GM21390 (cell line): Measurements from ENCODE around the gene CCDC63.
A peak's percentile ranks its signal among the peaks of the same experiment; 100 is the strongest.

Experiments
- ATAC-seq: cut with Tn5 transposase; IDR thresholded peaks from one replicate; pipeline ENCODE4 v1.9.1; 2021; ENCODE audit not compliant: unreplicated experiment

Gene CCDC63

DNA sequence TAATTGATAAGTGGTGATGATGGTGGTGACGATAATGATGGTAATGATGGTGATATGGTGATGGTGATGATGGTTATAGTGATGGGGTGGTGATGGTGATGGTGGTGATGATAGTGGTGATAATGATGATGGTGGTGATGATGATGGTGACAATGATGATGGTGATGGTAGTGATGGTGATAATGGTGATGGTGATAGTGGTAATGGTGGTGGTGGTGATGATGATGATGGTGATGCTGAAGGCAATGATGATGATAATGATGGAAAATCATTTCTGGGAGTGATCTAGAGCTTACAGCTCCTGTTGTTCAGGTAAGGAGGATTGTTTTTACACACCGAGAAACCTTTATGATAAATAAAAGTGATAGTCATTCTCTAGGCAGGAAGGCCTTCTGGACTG lies 33.9 kb downstream of the CCDC63 start:
- no peak for ATAC-seq

GRCh38 chr12:110883251-110883650 lies 36.5 kb downstream of the CCDC63 start:
- no peak for ATAC-seq

- no peak for ATAC-seq
Measured at GRCh38 chr12:110885152-110885840, 38.5 kb downstream of the CCDC63 start.

GRCh38 chr12:110888256-110888991 lies 41.6 kb downstream of the CCDC63 start:
- ATAC-seq: peak; percentile 16

DNA sequence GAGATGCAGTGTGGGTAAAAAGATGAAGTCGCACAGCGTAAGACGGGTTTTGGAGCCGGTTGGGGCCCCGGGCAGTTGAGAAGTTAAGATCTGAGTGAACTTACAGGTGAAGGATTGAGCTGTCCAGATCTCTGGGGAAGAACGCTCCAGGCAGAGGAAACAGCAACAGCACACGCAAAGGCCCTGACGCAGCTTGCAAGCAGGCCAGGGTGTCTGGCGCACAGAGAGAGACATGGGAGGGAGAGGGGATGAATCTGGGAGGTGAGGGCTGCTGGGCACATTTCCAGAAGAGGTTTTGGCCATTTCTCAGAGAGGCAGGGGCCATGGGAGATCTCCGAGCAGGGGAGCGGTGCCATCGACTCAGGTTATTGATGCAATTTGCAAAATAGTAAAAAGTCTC lies 42.6 kb downstream of the CCDC63 start:
- no peak for ATAC-seq

DNA sequence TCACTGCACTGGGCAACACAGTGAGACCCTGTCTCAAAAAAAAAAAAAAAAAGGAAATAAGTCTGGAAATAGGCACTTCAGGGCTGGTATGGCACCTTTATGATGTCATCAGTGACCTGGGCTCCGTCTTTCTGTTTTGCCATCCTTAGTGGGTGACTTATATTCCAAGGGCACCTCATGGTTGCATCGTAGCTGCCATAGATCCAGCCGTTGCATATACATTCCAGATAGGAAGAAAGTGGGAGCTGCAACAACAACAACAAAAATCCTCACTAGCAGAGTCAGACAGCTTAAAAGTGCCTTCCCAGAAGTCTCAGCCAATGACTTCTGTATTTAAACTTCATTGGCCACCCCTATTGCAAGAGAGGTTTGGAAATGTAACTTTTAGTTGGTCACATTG lies 47.2 kb downstream of the CCDC63 start:
- ATAC-seq: no peak

DNA sequence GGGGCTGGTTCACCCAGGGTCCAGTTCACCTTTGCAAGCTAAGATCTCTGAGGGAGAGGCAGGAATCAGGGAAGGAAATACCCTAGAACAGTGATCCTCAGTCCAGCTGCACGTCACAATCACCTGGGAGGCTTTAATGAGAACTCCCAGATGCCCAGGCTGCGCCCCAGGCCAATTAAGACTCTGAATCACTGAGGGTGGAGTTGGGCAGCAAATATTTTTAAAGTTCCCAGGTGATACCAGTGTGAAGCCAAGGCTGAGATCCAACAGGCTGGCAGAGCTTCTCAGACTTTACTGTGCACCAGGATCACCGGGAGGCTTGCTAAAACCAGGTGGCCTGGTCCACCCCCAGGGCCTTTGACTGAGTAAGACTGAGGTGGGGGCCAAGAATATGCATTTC lies 49.8 kb downstream of the CCDC63 start:
- ATAC-seq: no peak

DNA sequence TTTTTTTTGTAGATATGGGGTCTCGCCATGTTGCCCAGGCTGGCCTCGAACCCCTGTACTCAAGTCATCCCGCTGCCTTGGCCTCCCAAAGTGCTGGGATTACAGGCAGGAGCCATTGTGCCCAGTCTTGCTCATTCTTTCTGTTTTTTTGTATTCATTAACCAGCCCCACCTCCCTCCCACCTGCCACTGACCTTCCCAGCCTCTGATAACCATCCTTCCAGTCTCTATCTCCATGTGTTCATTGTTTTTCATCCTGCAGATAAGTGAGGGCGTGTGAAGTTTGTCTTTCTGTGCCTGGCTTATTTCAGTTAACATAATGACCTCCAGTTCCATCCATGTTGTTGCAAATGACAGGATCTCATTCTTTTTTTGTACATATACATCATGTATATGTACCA lies 54.6 kb downstream of the CCDC63 start:
- no peak for ATAC-seq

DNA sequence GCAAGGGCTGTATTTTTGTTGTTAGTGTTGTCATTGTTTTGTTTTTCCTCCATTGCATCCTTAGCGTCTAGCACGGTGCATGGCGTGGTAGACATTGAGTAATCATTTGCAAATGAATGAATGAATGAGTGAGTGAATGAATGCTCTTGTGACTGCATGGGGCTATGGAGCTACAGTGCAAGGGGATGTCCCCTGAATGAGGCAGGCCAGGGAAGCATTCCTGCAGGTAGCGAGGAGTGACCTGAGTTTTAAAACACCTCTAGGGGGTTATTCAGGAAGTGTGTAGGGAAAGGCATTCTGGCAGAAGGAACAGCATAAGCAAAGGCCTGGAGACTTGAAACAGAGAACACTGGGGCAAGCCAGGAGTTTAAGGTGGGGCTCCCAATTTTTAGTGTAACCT lies 56.7 kb downstream of the CCDC63 start:
- no peak for ATAC-seq

GRCh38 chr12:110906083-110906482 lies 59.3 kb downstream of the CCDC63 start:
- ATAC-seq: no peak

GRCh38 chr12:110906516-110906915 lies 59.7 kb downstream of the CCDC63 start:
- no peak for ATAC-seq

DNA sequence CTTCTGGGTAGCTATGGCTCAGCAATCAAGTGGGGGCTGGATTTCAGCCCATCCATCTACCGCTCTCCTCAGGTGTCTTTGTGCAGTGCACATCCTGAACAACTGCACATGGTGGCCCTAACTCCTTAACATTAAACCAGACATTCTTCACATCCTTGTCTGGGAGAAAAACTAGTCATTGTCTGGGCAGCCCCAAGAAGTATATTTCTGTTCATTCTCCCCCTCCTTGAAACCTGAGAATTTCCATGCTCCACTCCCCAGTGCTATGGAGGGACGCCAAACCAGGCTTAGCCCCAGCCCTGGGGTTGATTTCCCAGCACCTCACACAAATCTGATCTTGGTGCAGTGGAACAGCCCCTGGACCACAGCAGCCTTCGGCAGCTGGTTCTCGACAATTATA lies 60.2 kb downstream of the CCDC63 start:
- no peak for ATAC-seq

- ATAC-seq: no peak
Measured at GRCh38 chr12:110907583-110907982, 60.8 kb downstream of the CCDC63 start.

GRCh38 chr12:110908377-110909152 lies 61.8 kb downstream of the CCDC63 start:
- no peak for ATAC-seq

GRCh38 chr12:110912263-110912662 lies 65.5 kb downstream of the CCDC63 start:
- ATAC-seq: no peak

DNA sequence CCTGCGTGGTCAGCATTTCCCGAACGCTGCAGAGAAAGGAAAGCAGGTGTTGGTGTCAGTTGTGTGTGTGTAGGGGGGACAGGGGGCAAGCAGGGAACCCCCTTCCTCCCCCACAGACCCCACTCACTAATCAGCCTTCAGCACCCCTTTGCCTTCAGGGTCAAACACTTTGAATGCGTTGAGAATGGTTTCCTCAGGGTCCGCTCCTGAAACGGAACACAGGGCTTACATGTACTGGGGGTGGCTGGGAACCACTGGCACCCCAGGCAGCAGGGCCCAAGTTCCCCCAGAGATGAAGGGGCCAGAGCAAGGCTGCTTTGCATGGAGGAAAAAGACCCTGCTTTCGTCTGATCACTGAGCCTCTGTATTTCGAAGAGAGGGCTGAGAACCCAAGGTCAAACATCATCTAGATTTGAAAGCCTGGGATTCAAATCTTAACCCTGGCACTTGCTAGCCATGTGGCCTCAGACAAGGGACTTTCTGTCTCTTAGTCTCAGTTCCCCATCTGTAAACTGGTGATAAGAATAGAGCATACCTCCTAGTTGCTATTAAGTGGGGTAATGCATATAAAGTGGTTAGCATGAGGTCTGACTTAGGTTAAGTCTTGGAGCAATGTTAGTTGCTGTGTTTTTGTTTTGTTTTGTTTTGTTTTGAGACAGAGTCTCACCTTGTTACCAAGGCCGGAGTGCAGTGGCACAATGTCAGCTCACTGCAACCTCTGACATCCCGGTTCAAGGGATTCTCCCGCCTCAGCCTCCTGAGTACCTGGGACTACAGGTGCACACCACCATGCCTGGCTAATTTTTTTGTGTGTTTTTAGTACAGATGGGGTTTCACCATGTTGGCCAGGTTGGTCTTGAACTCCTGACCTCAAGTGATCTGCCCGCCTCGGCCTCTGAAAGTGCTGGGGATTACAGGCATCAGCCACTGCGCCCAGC lies 66.6 kb downstream of the CCDC63 start:
- peak; percentile 98 for ATAC-seq

- ATAC-seq: no peak
Measured at GRCh38 chr12:110916295-110916875, 69.6 kb downstream of the CCDC63 start.

GRCh38 chr12:110917467-110917866 lies 70.7 kb downstream of the CCDC63 start:
- no peak for ATAC-seq

GRCh38 chr12:110917961-110918360 lies 71.2 kb downstream of the CCDC63 start:
- no peak for ATAC-seq

DNA sequence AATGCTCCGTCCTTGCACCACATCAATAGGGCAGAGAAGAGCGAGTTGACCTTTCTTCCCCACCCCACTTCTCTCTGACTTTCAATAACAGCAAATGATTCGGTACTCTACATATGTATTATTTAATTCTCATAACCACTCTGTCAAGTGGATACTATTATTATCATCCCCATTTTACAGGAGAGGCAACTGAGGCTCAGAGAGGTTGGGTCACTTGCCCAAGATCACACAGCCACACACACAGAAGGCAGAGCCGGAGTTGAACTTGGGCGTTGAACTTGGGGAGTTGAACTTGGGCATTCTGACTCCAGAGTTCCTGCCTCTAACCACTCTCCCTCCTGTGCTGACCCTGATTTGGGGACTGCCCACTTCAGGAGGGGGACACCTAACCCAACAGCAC lies 72.9 kb downstream of the CCDC63 start:
- no peak for ATAC-seq
